22Rv1 (cell line): Measurements from ENCODE around the gene HSPB9.

Experiments
- H3K27ac ChIP-seq: fragments of 450-650 bp; 2 replicates; pipeline ENCODE4 v1.5.1; 2017
- ZFX ChIP-seq: fragments of 450-650 bp; IDR thresholded peaks from 2 replicates; pipeline ENCODE4 v1.6.1; 2017; ENCODE audit warnings: antibody characterized with exemption, borderline replicate concordance
- TF ChIP-seq, protein P1 (sequence below): fragments of 450-650 bp; IDR thresholded peaks from 2 replicates; pipeline ENCODE4 v1.5.1; 2017; ENCODE audit warnings: mild to moderate bottlenecking

The HSPB9 gene, protein sequence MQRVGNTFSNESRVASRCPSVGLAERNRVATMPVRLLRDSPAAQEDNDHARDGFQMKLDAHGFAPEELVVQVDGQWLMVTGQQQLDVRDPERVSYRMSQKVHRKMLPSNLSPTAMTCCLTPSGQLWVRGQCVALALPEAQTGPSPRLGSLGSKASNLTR

GRCh38 chr17:42122371-42123303 is at the start of gene HSPB9:
TSS of gene HSPB9 (plus strand) at chr17:42122804. CDS start at chr17:42122851, 47 bp downstream.
- TF ChIP-seq ZFX, result no peak
- TF ChIP-seq, protein P1, sequence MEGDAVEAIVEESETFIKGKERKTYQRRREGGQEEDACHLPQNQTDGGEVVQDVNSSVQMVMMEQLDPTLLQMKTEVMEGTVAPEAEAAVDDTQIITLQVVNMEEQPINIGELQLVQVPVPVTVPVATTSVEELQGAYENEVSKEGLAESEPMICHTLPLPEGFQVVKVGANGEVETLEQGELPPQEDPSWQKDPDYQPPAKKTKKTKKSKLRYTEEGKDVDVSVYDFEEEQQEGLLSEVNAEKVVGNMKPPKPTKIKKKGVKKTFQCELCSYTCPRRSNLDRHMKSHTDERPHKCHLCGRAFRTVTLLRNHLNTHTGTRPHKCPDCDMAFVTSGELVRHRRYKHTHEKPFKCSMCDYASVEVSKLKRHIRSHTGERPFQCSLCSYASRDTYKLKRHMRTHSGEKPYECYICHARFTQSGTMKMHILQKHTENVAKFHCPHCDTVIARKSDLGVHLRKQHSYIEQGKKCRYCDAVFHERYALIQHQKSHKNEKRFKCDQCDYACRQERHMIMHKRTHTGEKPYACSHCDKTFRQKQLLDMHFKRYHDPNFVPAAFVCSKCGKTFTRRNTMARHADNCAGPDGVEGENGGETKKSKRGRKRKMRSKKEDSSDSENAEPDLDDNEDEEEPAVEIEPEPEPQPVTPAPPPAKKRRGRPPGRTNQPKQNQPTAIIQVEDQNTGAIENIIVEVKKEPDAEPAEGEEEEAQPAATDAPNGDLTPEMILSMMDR, result no peak
- peak within 1 kb of the TSS; percentile 77 for H3K27ac ChIP-seq

DNA sequence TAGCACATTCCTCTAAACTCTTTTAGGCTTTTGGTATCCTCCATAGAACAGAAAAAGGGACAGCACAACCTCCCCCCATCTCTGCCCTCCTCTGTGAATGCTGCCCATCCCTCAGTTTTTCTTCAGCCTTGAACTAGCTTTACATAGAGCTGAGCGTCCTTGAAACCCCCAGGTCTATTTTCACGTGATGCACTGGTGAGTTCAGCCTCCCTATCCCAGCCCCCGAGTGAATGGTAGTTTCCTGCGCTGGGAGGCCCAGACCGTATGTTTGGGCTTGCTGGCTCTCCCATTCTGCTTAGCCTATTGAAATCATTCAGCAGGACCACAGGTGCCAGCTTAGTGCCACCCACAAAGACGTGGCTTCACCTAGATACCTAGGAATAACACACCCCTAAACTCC is 46.8 kb upstream of the HSPB9 start:
- H3K27ac ChIP-seq, result no peak overlapping the region
- TF ChIP-seq, protein P1, result no peak
- no peak for TF ChIP-seq ZFX

GRCh38 chr17:42076797-42077559 is 45.6 kb upstream of the HSPB9 start:
- no peak for TF ChIP-seq ZFX
- TF ChIP-seq, protein P1, result no peak
- H3K27ac ChIP-seq, result no peak overlapping the region

DNA sequence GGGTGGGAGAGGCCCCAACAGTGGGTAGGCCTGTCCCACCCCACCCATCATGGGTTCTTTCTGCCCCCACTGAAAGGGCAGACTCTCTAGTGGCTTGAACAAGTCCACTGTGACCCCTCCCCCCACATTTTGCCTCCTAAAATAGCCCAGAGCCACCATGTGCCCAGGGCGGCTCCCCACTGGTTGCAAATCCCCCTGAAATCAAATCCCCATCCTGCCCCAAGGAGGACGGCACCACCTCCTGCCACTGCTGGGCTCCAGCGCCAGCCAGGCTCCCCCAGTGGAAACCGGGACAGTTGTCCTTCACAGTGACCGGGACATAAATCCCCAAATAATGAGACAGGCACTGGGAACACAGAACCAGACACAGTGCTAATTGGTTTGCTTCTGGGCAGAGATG is 44.8 kb upstream of the HSPB9 start:
- no peak for TF ChIP-seq ZFX
- TF ChIP-seq, protein P1, result no peak
- no peak overlapping the region for H3K27ac ChIP-seq

DNA sequence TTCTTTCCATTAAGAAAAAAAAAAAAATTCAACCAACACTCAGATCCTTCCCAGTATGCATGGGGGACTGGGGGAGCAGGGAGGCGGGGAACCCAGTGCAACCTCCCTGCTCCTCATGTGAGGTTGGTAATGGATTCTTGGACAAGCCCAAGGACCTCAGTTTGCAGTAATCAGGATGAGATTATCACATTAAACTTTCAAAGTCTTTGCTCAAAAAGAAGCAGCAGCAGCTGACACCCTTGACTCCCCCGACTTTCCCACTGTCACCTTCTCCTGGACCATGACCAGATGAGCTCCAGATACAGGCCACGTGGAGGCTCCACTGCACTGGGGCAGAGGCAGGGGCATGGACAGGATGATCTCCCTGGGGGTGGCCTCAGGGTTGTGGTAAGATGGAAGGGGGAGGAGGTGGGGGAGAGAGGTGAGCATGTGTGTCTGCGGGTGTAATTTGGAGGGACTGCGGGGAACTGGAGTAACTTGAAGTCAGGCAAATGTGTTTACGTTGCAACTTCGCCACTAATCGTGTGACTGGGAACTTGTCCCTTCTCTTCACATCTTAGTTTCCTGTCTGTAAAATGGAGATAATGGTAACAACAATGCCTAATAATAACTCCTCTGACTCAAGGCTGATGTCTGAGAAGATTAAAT is 44.1 kb upstream of the HSPB9 start:
- H3K27ac ChIP-seq, result no peak overlapping the region
- TF ChIP-seq, protein P1, result no peak
- no peak for TF ChIP-seq ZFX

DNA sequence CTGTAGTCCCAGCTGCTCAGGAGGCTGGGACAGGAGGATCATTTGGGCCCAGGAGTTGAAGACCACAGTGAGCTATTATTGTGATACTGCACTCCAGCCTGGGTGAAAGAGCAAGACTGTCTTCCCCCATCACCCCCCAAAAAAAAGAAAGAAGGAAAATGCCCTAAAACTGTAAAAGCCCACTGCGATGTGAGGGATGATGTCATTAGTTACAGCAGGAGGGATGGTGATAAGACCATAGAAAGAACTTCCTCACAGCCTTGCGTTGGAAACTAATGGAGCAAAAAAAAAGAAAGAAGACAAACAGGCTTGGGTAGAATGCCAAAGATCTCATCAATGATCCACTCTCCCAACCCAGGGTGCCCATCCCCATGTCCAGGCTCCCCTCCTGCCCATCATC is 43.1 kb upstream of the HSPB9 start:
- TF ChIP-seq ZFX, result no peak
- TF ChIP-seq, protein P1, result no peak
- H3K27ac ChIP-seq, result no peak overlapping the region
